Heart right ventricle (tissue), 16 donors: Measurements from ENCODE around the gene PALS1. TPM values are rescaled to one million over a fixed set of nuclear protein-coding genes. Genes with fewer than 3 reads are reported as not detected.

Experiments
- ATAC-seq, 8 donors: fragments of 200-7000 bp; cut with Tn5 transposase; one replicate each; pipeline ENCODE4 v1.9.1; 2020; ENCODE audit warnings: mild to moderate bottlenecking in 8 of 8, moderate library complexity in 8 of 8, moderate number of reproducible peaks in 1 of 8
- DNase-seq, 2 donors: peaks; one replicate each; pipeline ENCODE4 v3.0.0-alpha.2; 2020
- H3K27ac ChIP-seq, 10 donors: fragments of 200-600 bp; sonication (generic) in 2 of 10; one replicate each; pipeline versions ENCODE4 v1.5.0 to v1.8.0; 2020 to 2022; ENCODE audit warnings: mild to moderate bottlenecking in 3 of 10
- H3K27me3 ChIP-seq, 7 donors: fragments of 200-600 bp; one replicate each; pipeline ENCODE4 v1.8.0; 2021 to 2022; ENCODE audit warnings: mild to moderate bottlenecking in 2 of 7
- H3K36me3 ChIP-seq, 9 donors: fragments of 200-600 bp; sonication (generic) in 1 of 9; one replicate each; pipeline versions ENCODE4 v1.5.0 to v1.8.0; 2020 to 2022; ENCODE audit warnings: mild to moderate bottlenecking in 2 of 9
- H3K4me1 ChIP-seq, 9 donors: fragments of 200-600 bp; sonication (generic) in 1 of 9; one replicate each; pipeline versions ENCODE4 v1.5.0 to v1.8.0; 2020 to 2022; ENCODE audit warnings: mild to moderate bottlenecking in 4 of 9
- H3K4me3 ChIP-seq, 10 donors: fragments of 200-600 bp; sonication (generic) in 2 of 10; one replicate each; pipeline versions ENCODE4 v1.5.0 to v1.8.0; 2020 to 2022; ENCODE audit warnings: mild to moderate bottlenecking in 7 of 10, moderate library complexity in 2 of 10
- H3K9me3 ChIP-seq, 11 donors: fragments of 200-600 bp in 10 of 11; sonication (generic) in 2 of 11; one replicate each; pipeline versions ENCODE4 v1.5.0 to v1.8.0; 2013 to 2022; ENCODE audit warnings: mild to moderate bottlenecking in 2 of 11, control low read depth in 1 of 11, moderate library complexity in 1 of 11
- CTCF ChIP-seq, 9 donors: fragments of 200-600 bp; sonication (generic) in 2 of 9; IDR thresholded peaks; one replicate each; pipeline versions ENCODE4 v1.5.0 to v1.8.0; 2021 to 2022; ENCODE audit warnings: antibody characterized with exemption in 9 of 9, mild to moderate bottlenecking in 5 of 9, moderate library complexity in 1 of 9
- WGBS, 2 donors: extraction: QIAGEN DNeasy Blood & Tissue Kit; methylation state at CpG; one replicate each; pipeline ENCODE4 v1.1.7; 2013; ENCODE audit warnings: inconsistent platforms in 1 of 2; 5-methylcytosine and 5-hydroxymethylcytosine counted together
- intact Hi-C, 10 donors: fragments of 100-400 bp; cut with DNase I; formaldehyde crosslinking; loops; one replicate each; pipeline versions ENCODE4 v1.11.1 to v1.14.2; 2022
- polyA plus RNA-seq, 2 donors: library from polyadenylated mRNA; stranded (reverse); fragments of 200-250 nt; gene quantifications; one replicate each; pipeline ENCODE4 v1.2.3, GENCODE V29; 2013
- total RNA-seq, 10 donors: library from RNA; stranded (reverse); fragmentation: NEBNext Ultra II Directional in 3 of 10; extraction: Animal tissue kit (Norgen Biotek cat#: 25700) in 3 of 10; gene quantifications; one replicate each; pipeline versions ENCODE4 v1.2.1 to v1.2.4, GENCODE V29; 2021 to 2023
- donor health status: Arrhythmogenic right ventricular cardiomyopathy.
- donor health status: ischemic (EF 13 %, LVEDD 7.1; RV severe dilation, severe dysfunction).
- donor health status: healthy with polysubstance abuse.
- donor health status: DM: no; HTN: yes; CAD: no.
- donor health status: DM: no; HTN: no; CAD: no.
- donor health status: ischemic (EF 25% LVEDD 6.9; RV normal size, moderate dysfunction).
- donor health status: ischemic (EF 25% LVEDD 5.7; RV mildly dilated, moderate dysfunction).
- donor health status: healthy.
- donor health status: DM: yes; HTN: yes; CAD: no.
- donor health status: Ischemic cardiomyopathy.
- donor health status: ischemic (EF 35%, LVEDD 5.7; RV mildly dilated, moderate dysfunction).
- donor health status: nonischemic (EF 11% LVEDD 7.7; RV severe dilation, severe dysfunction).
- donor health status: DM: yes; HTN: yes; CAD: no.
- donor health status: PGD.
- donor health status: ischemic (EF 29% LVEDD 5.4; RV normal size, mild dysfunction).
- donor health status: nonischemic (EF 23%, LVEDD 6.1; RV moderate dilation, normal function).

Gene PALS1
- total and polyA plus RNA-seq, 12 donors = 4.0 to 19.9 (median 13.7) TPM

GRCh38 chr14:67253076-67253635 is 11.9 kb downstream of the PALS1 start:
- intact Hi-C loops = no loop called here
- 68 to 71% methylated on average over 2 of the region's 2 CpGs for WGBS, 2 donors
- H3K27me3 ChIP-seq = no peaks in the 10 kb centered on the region
- no peak overlapping the region for H3K4me3 ChIP-seq
- peaks cover 0 to 24% (median 7%) of the 10 kb centered on the region in 9 donors for H3K4me1 ChIP-seq
- no peak for TF ChIP-seq CTCF (IDR thresholded peaks at IDR 0.05)
- H3K36me3 ChIP-seq = peaks cover 0 to 8% (median 0%) of the 10 kb centered on the region in 9 donors
- DNase-seq = no peak
- no peak overlapping the region for H3K27ac ChIP-seq
- no peaks in the 10 kb centered on the region for H3K9me3 ChIP-seq
- ATAC-seq = no peak

- H3K9me3 ChIP-seq = no peaks in the 10 kb centered on the region
- 74 to 76% methylated on average over 3 of the region's 3 CpGs for WGBS, 2 donors
- H3K4me1 ChIP-seq = peaks cover 0 to 25% (median 2%) of the 10 kb centered on the region in 9 donors
- no peak for TF ChIP-seq CTCF (IDR thresholded peaks at IDR 0.05)
- H3K4me3 ChIP-seq = no peak overlapping the region
- H3K27me3 ChIP-seq = no peaks in the 10 kb centered on the region
- intact Hi-C loops = no loop called here
- H3K27ac ChIP-seq = no peak overlapping the region
- peaks cover 0 to 8% (median 0%) of the 10 kb centered on the region in 9 donors for H3K36me3 ChIP-seq
- ATAC-seq (no peak), DNase-seq (no peak)
Measured at GRCh38 chr14:67257906-67258305, 16.7 kb downstream of the PALS1 start.

GRCh38 chr14:67260965-67261364 is 19.7 kb downstream of the PALS1 start:
- DNase-seq = no peak
- H3K4me1 ChIP-seq = peaks cover 0 to 32% (median 10%) of the 10 kb centered on the region in 9 donors
- intact Hi-C loops = loop anchor here in 1 of 10 donors (5.0 kb wide), 1 partner anchor 269 kb away; no protein-coding TSS in a partner anchor
- H3K36me3 ChIP-seq = no peaks in the 10 kb centered on the region
- H3K27me3 ChIP-seq = no peaks in the 10 kb centered on the region
- H3K27ac ChIP-seq = no peak overlapping the region
- 89 to 93% methylated on average over 1 of the region's 1 CpG for WGBS, 2 donors
- TF ChIP-seq CTCF (IDR thresholded peaks at IDR 0.05) = no peak
- H3K4me3 ChIP-seq = no peak overlapping the region
- no peaks in the 10 kb centered on the region for H3K9me3 ChIP-seq
- no peak for ATAC-seq

- DNase-seq = no peak
- H3K4me3 ChIP-seq = no peak overlapping the region
- no peak overlapping the region for H3K27ac ChIP-seq
- 73 to 75% methylated on average over 5 of the region's 5 CpGs for WGBS, 2 donors
- ATAC-seq = no peak
- intact Hi-C loops = loop anchor here in 1 of 10 donors (5.0 kb wide), 1 partner anchor 271 kb away; no protein-coding TSS in a partner anchor
- H3K27me3 ChIP-seq = no peaks in the 10 kb centered on the region
- peaks cover 0 to 47% (median 25%) of the 10 kb centered on the region in 9 donors for H3K4me1 ChIP-seq
- H3K36me3 ChIP-seq = no peaks in the 10 kb centered on the region
- H3K9me3 ChIP-seq = no peaks in the 10 kb centered on the region
- TF ChIP-seq CTCF (IDR thresholded peaks at IDR 0.05) = no peak
Measured at GRCh38 chr14:67263499-67264149, 22.4 kb downstream of the PALS1 start.
